NCI-H2171 (cell line): ENCODE data around the gene FIBP.

Experiments used
- DNase-seq: peaks from one replicate; lab custom pipeline; 2025; lab: John Stamatoyannopoulos, UW

FIBP gene

GRCh38 chr11:65844231-65844872 lies 43.9 kb downstream of the FIBP start:
- no peak for DNase-seq

GRCh38 chr11:65843811-65844210 lies 44.5 kb downstream of the FIBP start:
- DNase-seq = no peak

- no peak for DNase-seq
These were observed 46.1 kb downstream of the FIBP start for GRCh38 chr11:65842144-65842543.

DNA sequence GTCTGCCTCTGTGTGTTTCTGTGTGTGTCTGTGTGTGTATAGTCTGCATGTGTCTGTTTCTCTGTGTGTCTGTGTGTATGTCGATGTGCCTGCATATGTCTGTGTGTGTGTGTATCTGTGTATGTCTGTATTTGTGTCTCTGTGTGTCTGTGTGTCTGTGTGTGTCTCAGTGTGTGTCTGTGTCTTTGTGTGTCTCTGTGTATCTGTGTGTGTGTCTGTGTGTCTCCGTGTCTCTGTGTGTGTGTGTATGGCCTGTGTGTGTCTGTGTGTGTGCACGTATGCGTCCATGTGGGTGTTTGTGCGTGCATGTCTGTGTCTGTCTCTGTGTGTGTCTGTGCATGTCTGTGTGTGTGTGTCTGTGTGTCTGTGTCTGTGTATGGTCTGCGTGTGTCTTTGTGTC lies 54.1 kb downstream of the FIBP start:
- DNase-seq = no peak
